ENCODE results near the gene NAV2.

- TF ChIP-seq, protein P1, sequence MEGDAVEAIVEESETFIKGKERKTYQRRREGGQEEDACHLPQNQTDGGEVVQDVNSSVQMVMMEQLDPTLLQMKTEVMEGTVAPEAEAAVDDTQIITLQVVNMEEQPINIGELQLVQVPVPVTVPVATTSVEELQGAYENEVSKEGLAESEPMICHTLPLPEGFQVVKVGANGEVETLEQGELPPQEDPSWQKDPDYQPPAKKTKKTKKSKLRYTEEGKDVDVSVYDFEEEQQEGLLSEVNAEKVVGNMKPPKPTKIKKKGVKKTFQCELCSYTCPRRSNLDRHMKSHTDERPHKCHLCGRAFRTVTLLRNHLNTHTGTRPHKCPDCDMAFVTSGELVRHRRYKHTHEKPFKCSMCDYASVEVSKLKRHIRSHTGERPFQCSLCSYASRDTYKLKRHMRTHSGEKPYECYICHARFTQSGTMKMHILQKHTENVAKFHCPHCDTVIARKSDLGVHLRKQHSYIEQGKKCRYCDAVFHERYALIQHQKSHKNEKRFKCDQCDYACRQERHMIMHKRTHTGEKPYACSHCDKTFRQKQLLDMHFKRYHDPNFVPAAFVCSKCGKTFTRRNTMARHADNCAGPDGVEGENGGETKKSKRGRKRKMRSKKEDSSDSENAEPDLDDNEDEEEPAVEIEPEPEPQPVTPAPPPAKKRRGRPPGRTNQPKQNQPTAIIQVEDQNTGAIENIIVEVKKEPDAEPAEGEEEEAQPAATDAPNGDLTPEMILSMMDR (optimal IDR thresholded peaks at IDR 0.05 in 1 of 3, IDR thresholded peaks at IDR 0.05 in 1 of 3, conservative IDR thresholded peaks at IDR 0.05 in 1 of 3; ENCODE audit: extremely low read depth in 1 of 3, insufficient read depth in 2 of 3, low read length in 3 of 3), result no peak
- TF ChIP-seq EZH2 (IDR thresholded peaks at IDR 0.05; ENCODE audit: low read length), result no peak
These were observed 160.0 kb downstream of the NAV2 start for GRCh38 chr11:19872512-19873145.
